ENCODE measurements around the gene ATXN3.

GRCh38 chr14:92153581-92153980 is 47.2 kb upstream of the ATXN3 start:
- TF ChIP-seq CTCF (IDR thresholded peaks at IDR 0.05) (no peak), USF1 (IDR thresholded peaks at IDR 0.05; ENCODE audit: borderline replicate concordance, low read depth) (no peak), EP300 (IDR thresholded peaks at IDR 0.05; ENCODE audit: borderline replicate concordance in 1 of 2, low read depth in 1 of 2, low read length in 1 of 2) (no peak), SIN3A (IDR thresholded peaks at IDR 0.05; ENCODE audit: borderline replicate concordance, low read depth, low read length) (no peak), POLR2AphosphoS5 (IDR thresholded peaks at IDR 0.05; ENCODE audit: low read depth, low read length) (no peak), SMC3 (IDR thresholded peaks at IDR 0.05; ENCODE audit: low read depth, low read length) (no peak), MXI1 (IDR thresholded peaks at IDR 0.05; ENCODE audit: low read depth, low read length) (no peak), GATA2 (CRISPR knock-in tag; IDR thresholded peaks at IDR 0.05) (no peak), MAX (IDR thresholded peaks at IDR 0.05; ENCODE audit: low read depth) (no peak), TCF12 (IDR thresholded peaks at IDR 0.05) (no peak), TAF1 (IDR thresholded peaks at IDR 0.05; ENCODE audit: borderline replicate concordance, low read depth, low read length) (no peak), RAD21 (IDR thresholded peaks at IDR 0.05; ENCODE audit: low read length) (no peak), NFIC (IDR thresholded peaks at IDR 0.05; ENCODE audit: borderline replicate concordance) (no peak)
